WI38 (cell line): ENCODE measurements around the gene THAP11.

Source experiments
- H3K4me3 ChIP-seq: 2 replicates; pipeline ENCODE4 v1.5.1; 2011; ENCODE audit warnings: low read depth, mild to moderate bottlenecking, control low read depth, low read length
- CTCF ChIP-seq: IDR thresholded peaks from 2 replicates; pipeline ENCODE4 v1.5.1; 2012; ENCODE audit warnings: low read depth, mild to moderate bottlenecking, control low read depth, low read length

THAP11 gene

GRCh38 chr16:67884684-67885083, 42.6 kb downstream of the THAP11 start, which contains the start of gene NRN1L:
Gene NRN1L, plus strand, starts transcription at chr16:67884885. Its CDS starts 19 bp downstream, at chr16:67884904.
- no peak for TF ChIP-seq CTCF
- H3K4me3 ChIP-seq = no peak within 1 kb of the TSS

- TF ChIP-seq CTCF = no peak
- no peak overlapping the region for H3K4me3 ChIP-seq
These were observed 43.4 kb downstream of the THAP11 start for GRCh38 chr16:67885545-67885944.

DNA sequence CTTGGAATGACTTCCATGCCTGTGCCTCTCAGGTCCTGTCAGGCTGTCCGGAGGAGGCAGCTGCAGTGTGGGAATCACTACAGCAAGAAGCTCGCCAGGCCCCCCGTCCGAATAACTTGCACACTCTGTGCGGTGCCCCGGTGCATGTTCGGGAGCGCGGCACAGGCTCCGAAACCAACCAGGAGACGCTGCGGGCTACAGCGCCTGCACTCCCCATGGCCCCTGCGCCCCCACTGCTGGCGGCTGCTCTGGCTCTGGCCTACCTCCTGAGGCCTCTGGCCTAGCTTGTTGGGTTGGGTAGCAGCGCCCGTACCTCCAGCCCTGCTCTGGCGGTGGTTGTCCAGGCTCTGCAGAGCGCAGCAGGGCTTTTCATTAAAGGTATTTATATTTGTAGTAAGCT, 43.9 kb downstream of the THAP11 start:
- H3K4me3 ChIP-seq = no peak overlapping the region
- no peak for TF ChIP-seq CTCF

DNA sequence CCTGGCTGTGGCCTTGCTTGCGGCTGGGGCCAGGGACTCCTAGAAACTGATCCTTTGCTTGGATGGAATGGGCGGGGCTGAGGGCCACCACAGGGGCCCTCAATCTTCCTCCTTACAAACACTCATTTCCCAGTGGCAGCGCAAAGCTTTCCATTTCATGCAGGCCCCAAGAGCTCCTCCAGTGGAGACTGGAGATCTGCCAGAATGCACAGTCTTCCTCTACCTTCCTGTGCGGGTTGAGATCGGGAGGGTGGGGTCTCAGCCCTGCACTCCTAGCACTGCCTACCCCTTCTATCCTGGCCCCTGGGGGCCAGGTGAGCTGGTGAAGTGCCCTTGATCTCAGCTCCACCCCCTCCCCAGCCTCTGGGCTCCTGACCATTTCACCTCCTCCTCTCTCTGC, 44.3 kb downstream of the THAP11 start:
- H3K4me3 ChIP-seq = no peak overlapping the region
- no peak for TF ChIP-seq CTCF

GRCh38 chr16:67888331-67888730, 46.2 kb downstream of the THAP11 start:
- no peak for TF ChIP-seq CTCF
- no peak overlapping the region for H3K4me3 ChIP-seq

- no peak for TF ChIP-seq CTCF
- H3K4me3 ChIP-seq = peak overlapping the region; percentile 94
These were observed 50.3 kb downstream of the THAP11 start for GRCh38 chr16:67892375-67892774.

DNA sequence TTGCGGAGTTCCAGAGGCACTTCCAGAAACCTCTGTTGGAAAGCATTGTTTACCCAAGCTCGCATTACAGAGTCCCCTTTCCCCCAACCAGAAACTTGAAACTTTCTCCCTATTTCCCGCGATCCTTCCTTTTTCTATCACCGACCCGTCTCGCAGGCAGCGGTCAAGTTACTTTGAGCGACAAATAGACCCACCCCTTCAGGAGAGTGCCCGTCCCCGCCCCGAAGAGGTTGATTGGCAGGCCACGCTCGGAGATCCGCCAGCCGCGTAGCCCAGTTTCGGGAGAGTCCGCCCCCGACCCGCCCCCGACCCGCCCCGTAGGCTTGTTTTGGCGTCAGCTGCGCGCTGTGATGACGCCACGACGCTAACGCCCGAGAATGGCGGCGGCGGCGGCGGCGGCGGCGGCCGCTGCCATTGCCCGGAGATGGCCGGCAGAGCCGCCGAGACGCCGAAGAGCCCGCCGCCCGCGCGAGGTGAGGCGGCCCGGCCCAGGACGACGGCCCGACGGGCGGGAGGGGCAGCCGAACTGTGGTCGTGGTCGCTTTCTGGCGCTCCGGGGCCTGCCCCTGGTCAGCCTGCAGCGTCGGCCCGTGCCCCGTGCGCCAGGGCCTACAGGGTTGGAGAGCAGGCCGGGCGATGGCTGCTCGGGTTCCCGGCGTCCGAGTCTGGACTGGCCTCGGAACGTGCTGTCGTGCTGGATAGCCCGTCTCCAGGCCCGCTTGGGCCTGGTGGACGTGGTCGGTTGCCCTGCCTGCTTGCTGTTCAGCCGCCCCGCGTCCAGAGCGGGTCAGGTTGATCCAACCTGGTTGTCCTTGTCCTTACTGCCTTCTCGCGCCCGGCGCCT, 51.0 kb downstream of the THAP11 start, which contains the start of gene PSKH1:
PSKH1 (plus strand) TSS at position 356 of the 844 bp plus-strand sequence. CDS start 15,496 bp downstream, outside the sequence.
- TF ChIP-seq CTCF = no peak
- peak within 1 kb of the TSS; percentile 94 for H3K4me3 ChIP-seq
